COLO668 (cell line): Measurements from ENCODE around the gene TGFBR3.

ENCODE experiments used
- DNase-seq: peaks from one replicate; lab custom pipeline; 2025; ENCODE audit not compliant: unreplicated experiment; lab: John Stamatoyannopoulos, UW

Gene TGFBR3

GRCh38 chr1:91783423-91784170 is 102.4 kb downstream of the TGFBR3 start:
- no peak for DNase-seq

GRCh38 chr1:91781901-91782622 is 103.9 kb downstream of the TGFBR3 start:
- DNase-seq: no peak

GRCh38 chr1:91781371-91781825 is 104.6 kb downstream of the TGFBR3 start:
- no peak for DNase-seq

- DNase-seq: no peak
These were observed 106.4 kb downstream of the TGFBR3 start for GRCh38 chr1:91779548-91780021.

GRCh38 chr1:91778964-91779363 is 107.0 kb downstream of the TGFBR3 start:
- DNase-seq: no peak

- no peak for DNase-seq
These were observed 108.2 kb downstream of the TGFBR3 start for GRCh38 chr1:91777630-91778300.

GRCh38 chr1:91777196-91777595 is 108.8 kb downstream of the TGFBR3 start:
- no peak for DNase-seq

- DNase-seq: no peak
These were observed 109.7 kb downstream of the TGFBR3 start for GRCh38 chr1:91776068-91776794.

GRCh38 chr1:91775227-91775626 is 110.7 kb downstream of the TGFBR3 start:
- DNase-seq: no peak

- DNase-seq: no peak
These were observed 111.3 kb downstream of the TGFBR3 start for GRCh38 chr1:91774520-91775203.

- DNase-seq: no peak
These were observed 114.2 kb downstream of the TGFBR3 start for GRCh38 chr1:91771717-91772116.

- DNase-seq: no peak
These were observed 115.2 kb downstream of the TGFBR3 start for GRCh38 chr1:91770667-91771268.

- DNase-seq: no peak
These were observed 116.2 kb downstream of the TGFBR3 start for GRCh38 chr1:91769742-91770141.

GRCh38 chr1:91768786-91769725 is 116.9 kb downstream of the TGFBR3 start:
- no peak for DNase-seq

- no peak for DNase-seq
These were observed 117.8 kb downstream of the TGFBR3 start for GRCh38 chr1:91768120-91768519.

GRCh38 chr1:91766883-91767282 is 119.1 kb downstream of the TGFBR3 start:
- no peak for DNase-seq

GRCh38 chr1:91765880-91766443 is 120.0 kb downstream of the TGFBR3 start:
- DNase-seq: no peak

- DNase-seq: no peak
These were observed 120.7 kb downstream of the TGFBR3 start for GRCh38 chr1:91765293-91765692.
